HG03280 (cell line): ENCODE results near the gene PTBP1.

Experiments
- ATAC-seq: cut with Tn5 transposase; IDR thresholded peaks from one replicate; pipeline ENCODE4 v1.9.1; 2021; ENCODE audit warnings: mild to moderate bottlenecking, moderate library complexity; ENCODE audit not compliant: unreplicated experiment

Gene PTBP1

DNA sequence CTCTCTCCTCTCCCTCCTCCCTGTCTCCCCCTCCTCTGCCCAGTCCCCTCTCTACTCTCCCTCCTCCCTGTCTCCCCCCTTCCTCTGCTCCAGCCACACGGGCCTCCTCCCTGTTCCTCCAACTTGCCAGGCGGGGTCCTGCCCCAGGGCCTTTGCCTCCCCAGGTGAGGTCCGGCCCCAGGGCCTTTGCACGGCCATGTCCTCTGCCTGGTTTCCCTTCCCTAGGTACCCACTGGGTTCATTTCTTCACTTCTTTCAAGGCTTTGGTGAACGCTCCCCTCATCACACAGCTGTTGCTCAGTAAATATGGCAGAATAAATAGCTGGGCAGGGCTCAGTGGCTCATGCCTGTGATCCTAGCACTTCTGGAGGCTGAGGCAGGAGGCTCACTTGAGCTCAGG lies 25.2 kb upstream of the PTBP1 start:
- ATAC-seq: no peak

DNA sequence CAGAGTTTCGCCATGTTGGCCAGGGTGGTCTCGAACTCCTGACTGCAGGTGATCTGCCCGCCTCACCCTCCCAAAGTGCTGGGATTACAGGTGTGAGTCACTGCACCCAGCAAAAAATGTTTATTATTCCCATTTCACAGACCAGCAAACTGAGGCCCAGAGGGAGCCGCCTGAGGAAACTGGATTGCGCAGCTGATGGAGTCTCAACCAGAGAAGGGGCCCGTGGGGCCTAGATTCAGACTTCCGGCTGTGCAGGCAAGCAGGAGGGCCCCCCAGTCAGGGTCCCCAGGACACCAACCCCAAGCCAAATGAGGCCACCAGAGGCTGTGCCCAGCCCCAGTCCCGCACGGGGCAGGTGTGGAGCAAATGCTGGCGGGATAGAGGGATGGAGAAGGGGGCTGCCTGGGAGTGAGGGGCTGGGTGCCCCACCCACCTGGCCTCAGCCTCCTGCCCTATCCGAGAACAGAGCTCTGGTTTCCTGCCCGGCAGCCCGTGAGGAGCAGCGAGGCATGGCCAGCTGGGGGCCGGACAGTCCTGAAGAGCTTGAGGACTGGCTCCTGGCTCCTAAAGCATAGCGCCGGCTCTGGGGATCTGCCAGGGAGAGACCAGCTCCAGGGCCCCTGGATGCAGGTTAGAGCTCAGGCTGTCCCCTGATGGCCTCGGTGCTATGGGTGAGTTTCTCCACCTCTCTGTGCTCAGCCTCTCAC lies 24.4 kb upstream of the PTBP1 start:
- no peak for ATAC-seq

DNA sequence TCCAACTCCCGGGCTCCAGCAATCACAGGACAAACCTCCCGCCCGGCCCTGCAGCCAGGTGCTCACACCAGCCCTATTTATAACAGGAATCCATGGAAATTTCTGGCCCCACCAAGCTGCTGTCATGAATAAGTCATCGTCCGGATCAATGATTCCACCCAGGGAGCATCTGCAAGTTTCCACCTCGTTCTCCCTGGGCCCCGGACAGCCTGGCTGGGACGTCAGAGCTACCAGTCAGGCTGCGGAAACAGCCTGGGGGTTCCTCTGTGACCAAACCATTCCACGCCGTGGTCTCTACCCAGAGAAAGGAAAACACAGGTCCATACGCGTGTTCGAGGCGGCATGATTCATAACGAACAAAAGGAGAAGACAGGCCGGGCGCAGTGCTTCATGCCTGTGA lies 20.7 kb upstream of the PTBP1 start:
- ATAC-seq: no peak

DNA sequence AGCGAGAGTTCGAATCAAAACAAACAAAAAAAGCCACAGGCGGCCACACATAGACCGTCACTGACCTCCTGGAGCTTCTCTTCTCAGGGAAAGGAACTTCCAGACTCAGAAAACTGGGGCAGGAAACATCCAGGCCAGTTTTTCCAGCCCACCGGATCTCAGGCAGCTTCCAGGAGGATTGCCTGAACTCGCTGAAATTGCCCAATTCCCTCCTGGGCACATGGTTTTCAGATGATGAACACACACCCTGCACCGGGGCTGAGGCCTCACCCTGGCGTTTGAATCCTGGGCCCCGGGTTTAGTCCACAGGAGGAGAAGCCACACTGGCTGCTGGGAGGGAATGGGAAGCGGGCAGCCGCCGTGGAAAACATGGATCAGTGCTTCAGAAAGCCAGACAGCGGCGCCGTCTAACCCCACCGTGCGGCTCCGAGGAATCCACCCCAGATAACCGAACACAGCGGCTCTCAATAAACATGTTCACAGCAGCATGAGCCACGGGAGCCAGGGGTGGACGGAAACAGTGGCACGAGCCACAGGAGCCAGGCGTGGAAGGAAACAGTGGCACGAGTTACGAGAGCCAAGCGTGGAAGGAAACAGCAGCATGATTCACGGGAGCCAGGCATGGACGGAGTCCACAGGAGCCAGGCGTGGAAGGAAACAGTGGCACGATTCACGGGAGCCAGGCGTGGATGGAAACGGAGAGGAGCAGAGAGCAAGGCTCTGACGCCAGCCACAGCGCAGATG lies 18.2 kb upstream of the PTBP1 start:
- no peak for ATAC-seq

DNA sequence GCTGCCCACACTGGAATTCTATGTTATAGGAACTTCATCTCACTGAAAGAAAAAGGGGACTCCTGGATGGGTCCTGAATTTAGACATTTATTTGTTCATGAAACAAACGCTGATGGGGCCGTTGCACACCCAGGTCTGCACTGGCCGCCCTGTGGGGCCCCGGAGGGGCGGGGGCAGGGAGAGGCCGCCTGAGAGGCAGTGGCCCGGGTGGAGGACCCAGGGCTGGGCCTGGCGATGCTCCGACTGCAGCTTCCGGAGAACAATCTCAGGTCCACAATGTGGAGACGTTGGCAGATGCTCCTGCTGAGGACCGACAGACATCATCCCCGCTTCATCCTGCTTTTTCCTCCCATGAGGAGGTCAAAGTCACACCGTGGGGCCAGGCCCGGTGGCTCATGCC lies 16.3 kb upstream of the PTBP1 start:
- no peak for ATAC-seq

DNA sequence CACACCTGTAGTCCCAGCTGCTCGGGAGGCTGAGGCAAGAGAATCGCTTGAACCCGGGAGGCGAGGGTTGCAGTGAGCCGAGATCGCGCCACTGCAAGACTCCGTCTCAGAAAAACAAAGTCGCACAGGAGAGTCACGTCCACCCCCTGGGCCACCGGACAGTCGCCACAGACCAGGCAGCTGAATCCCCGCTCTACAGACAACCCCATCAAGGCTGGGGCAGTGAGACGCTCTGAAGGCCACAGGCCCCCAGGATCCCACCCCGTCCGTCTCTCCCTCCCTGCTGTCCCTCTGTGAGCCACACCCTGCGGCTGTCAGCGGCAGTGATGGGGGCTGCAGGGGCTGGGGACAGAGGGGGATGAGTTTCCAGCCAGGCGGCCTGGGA lies 15.5 kb upstream of the PTBP1 start:
- ATAC-seq: no peak

DNA sequence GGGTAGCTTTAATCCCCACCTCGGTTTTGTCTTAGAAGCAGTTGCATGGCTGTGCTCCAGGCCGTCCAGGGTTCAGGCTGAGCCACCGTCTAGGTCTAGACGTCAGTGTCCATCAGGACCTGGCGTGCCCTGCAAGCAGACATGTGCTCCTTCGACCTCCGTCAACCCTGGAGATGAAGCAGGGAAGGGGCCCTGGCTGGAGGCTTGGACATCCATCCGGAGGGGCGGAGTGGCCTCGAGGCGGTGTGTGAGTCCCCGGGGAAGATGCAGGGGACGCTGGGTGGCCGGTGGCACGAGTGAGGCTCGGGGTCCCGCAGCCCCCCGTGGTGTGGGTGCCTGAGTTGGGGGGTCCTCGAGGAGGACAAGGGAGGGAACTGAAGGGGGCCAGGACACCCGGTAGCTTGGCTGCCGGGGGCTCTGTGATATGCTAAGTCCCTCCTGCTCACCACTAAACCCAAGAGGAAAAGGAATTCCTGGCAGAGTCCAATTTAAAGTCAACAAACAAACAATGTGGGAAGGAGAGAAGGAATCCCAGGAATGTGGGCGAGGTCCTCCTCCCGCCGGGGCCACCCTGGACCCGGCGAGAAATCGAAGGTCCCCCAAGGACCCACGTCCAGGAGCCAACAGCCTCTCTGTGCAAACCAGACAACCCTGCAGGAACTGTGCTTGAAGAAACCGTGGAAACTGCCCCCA lies 14.9 kb upstream of the PTBP1 start:
- ATAC-seq: no peak

GRCh38 chr19:782878-783668 lies 14.2 kb upstream of the PTBP1 start:
- ATAC-seq: no peak

- no peak for ATAC-seq
Measured at GRCh38 chr19:784541-784940, 12.7 kb upstream of the PTBP1 start.

- no peak for ATAC-seq
Measured at GRCh38 chr19:787536-787935, 9.7 kb upstream of the PTBP1 start.

DNA sequence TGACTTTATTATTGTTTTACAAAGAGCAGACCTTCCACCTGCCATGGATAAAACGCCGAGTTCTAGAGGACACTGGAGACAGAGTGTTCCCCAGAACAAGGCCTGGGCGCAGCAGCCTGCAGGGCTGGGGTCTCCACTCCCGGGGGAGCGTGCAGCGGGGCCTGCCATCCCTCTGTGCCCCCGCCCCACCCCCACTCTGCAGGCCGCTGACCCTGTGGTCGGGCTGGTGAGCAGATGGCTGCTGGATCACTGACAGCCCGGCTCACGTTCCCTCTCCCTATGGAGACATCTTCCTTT lies 8.6 kb upstream of the PTBP1 start:
- ATAC-seq: no peak

DNA sequence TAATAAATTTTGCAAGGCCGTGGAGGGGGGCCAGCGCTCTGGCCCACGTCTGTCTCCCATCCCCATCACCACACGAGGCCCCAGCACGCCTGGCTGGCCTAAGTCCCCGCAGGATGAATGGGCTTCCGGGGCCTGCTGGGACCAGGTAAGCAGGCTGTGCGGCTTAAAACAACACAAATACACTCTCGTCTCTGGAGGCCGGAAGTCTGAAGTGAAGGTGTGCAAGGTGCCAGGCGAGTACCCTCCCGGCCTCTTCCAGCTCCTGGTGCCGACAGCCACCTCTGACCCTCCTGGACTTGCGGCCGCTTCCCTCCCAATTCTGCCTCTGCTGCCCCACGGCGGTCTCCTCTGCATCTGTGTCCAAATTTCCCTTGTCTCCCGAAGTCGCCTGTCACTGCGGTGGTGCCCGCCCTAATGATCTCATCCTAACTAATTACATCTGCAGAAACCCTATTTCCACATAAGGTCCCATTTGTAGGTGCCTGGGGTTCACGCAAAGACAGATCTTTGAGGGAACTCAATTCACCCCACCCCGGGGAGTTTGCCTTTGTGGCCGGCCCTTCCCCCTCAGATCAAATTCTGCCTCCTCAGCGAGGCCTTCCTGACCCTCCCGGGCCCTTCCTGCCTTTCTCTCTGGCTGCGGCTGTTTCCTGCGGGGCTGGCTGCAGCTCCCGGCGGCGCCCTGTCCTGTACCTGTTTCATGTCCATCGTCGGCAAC lies 8.1 kb upstream of the PTBP1 start:
- no peak for ATAC-seq

- no peak for ATAC-seq
Measured at GRCh38 chr19:789701-790060, 7.6 kb upstream of the PTBP1 start.

DNA sequence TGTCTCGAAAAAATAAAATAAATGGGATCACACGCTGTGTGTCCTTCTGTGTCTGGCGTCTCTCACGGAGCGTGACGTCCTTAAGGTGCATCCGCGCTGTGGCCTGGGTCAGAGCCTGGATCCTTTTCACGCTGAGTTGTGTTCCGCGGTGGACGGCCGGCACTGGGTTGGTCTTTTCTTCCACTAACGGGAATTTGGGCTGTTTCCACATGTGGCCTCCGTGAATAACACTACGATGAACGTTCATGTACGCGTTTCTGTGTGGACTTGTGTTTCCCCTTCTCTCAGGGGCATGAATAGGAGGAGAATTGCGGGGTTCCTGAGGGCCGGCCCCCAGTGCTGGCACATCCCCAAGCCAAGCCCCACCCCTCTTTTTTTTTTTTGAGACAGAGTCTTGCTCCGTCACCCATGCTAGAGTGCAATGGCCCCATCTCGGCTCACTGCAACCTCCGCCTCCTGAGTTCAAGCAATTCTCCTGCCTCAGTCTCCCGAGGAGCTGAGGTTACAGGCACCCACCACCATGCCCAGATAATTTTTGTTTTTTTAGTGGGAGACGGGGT lies 6.2 kb upstream of the PTBP1 start:
- no peak for ATAC-seq

GRCh38 chr19:791567-792305 lies 5.5 kb upstream of the PTBP1 start:
- ATAC-seq: no peak

GRCh38 chr19:792306-792885 lies 4.9 kb upstream of the PTBP1 start:
- ATAC-seq: no peak

- no peak for ATAC-seq
Measured at GRCh38 chr19:793806-794205, 3.4 kb upstream of the PTBP1 start.

GRCh38 chr19:795073-795611 lies 2.1 kb upstream of the PTBP1 start:
- no peak for ATAC-seq
